DMS53 (cell line): ENCODE measurements around the gene PDHX.
A peak's percentile ranks its signal among the peaks of the same experiment; 100 is the strongest.
"Not testable (repeated sequence)": the region's sequence is repeated elsewhere in the genome, so short reads cannot be mapped to it uniquely, and the experiment has no call there.

Source experiments
- DNase-seq: peaks from one replicate; lab custom pipeline; 2025; lab: John Stamatoyannopoulos, UW

The PDHX gene

DNA sequence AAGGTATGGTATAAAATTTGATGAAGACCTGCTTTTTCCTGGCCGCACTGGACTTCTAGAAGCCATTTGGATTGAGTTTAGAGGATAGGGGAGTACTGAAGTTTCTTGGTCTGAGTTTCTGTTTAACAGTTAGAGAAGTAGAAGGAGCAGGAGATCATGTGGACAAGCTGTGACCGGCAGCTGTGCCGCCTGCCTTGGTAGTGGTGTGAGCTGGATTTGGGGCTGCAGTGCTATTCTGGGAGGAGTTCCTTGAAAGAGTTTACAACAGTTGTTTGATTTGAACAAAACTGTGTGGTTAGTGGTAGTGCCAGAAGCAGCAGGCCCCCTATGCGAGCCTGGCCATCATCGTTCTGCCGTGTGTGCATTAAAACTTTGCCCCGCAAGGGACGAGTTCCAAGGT is 105.2 kb downstream of the PDHX start:
- DNase-seq = no peak

DNA sequence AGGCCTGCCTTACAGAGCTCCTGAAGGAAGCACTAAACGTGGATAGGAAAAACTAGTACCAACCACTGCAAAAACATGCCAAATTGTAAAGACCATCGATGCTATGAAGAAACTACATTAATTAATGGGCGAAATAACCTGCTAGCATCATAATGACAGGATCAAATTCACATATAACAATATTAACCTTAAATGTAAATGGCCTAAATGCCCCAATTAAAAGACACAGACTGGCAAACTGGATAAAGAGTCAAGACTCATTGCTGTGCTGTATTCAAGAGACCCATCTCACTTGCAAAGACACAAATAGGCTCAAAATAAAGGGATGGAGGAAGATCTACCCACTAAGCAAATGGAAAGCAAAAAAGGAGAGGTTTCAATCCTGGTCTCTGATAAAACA is 107.5 kb downstream of the PDHX start:
- not testable (repeated sequence) for DNase-seq

DNA sequence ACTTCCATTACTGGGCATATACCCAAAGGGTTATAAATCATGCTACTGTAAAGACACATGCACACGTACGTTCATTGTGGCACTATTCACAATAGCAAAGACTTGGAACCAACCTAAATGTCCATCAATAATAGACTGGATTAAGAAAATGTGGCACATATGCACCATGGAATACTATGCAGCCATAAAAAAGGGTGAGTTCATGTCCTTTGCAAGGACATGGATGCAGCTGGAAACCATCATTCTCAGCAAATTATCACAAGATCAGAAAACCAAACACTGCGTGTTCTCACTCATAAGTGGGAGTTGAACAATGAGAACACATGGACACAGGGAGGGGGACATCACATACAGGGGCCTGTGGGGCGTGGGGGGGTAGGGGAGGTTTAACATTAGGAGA is 111.6 kb downstream of the PDHX start:
- DNase-seq = not testable (repeated sequence)

DNA sequence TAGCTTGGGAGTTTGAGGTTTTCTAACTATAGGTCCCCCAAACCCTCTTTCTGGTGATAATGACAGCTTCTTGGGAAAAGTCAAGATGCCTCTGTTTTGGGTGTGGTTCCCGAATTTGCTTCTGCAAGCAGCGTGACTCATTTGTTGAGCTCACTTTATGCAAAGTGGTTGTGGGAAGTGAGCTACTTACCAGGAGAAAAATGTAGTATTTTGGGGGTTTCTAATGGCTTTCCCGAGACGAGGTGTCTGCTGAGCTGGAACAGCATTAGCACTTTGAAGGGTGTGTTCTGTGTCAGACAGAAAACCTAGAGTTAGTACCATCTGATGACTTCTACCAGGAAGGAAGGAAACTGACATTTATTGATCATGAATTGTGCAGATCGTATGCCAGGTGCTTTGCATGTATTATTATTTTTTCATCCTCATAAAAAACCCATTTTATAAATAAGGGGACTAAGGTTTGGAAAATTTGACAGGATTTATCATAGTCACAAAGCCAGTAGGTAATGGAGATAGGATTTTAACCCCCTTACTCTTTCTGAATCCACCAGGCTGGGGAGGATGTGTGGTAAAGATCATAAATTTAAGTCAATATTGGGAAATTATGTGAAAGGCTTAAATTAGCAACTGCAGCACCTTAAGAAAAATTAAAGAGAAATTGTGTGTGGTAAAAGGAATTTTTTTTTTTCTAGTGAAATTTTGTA is 113.7 kb downstream of the PDHX start:
- DNase-seq = no peak

DNA sequence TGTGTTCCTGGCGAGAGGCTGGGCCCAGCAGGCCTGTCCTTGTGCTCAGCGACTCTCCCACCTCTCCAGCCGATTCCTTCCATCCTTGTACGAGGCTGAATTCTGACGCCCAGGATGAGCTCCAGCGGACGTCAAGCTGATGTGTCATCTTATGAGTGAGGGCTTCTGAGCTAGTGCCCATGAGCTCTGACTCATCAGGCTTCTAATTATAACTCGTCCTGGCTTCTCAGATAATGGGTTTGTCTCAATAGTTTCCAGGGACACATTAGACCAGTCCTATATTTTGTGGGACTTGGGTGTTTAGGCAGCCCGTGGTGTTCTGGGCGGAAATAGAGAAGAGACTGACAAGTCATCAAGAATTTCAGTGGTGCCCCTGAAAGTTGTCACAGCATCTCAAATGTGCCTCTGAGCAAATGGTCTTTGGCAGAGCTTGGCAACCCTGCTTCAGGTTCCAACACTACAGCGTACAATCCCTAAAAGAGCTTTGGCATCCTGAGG is 114.3 kb downstream of the PDHX start:
- DNase-seq = peak; percentile 87

DNA sequence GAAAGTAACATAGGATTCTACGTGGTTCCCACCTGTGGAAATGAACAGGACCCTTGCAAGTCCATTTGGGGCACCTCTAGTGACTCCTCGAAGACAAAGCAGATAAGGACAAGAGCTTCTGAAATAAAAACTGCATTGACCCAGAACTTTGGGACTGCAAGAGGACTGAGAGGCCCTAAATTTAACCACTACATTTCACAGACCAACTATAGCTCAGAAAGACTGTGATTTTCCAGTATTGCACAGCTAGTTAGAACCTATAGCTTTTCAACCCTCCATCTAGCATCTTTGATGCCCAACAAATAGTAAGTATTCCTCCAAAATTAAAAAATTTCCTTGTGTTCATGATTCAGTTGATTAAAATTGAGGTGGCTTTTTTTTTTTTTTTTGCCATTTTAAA is 114.9 kb downstream of the PDHX start:
- no peak for DNase-seq

DNA sequence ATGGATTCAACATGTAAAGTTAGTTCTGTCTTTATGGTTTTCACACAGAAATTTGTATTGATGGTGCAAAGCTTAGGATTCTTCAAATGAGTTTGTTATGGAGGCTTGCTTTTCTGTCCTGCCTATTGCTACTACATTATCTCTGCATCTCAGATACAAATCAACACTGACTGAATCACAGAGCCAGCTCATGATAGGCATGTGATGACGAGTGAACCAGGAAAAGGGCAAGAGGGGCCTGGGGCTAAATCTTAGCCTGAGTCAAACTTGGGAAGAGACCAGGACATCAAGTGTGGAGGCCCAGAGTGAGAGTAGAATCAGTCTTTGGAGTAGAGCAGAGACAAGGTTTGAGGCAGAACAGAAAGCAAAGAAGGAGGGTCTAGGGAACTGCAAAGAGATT is 115.4 kb downstream of the PDHX start:
- DNase-seq = no peak

DNA sequence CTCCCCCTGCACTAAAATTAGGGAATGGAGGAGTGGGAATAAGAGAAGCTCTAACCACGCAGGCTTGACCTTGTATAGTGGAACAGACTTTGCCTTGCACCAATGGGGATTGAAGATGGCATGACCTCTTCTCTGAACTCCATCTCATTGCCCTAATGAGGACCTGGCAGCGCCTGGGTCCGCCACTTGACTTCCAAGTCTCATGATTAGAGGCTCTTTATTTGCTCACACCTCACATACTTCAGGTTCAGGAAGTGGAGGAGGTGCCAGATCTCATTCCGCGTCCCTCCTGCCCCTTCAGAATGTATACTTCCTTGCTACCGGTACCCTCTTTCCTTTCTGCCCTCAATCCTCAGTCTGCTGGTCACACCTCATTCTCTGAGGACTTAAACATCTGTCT is 116.6 kb downstream of the PDHX start:
- peak; percentile 38 for DNase-seq

DNA sequence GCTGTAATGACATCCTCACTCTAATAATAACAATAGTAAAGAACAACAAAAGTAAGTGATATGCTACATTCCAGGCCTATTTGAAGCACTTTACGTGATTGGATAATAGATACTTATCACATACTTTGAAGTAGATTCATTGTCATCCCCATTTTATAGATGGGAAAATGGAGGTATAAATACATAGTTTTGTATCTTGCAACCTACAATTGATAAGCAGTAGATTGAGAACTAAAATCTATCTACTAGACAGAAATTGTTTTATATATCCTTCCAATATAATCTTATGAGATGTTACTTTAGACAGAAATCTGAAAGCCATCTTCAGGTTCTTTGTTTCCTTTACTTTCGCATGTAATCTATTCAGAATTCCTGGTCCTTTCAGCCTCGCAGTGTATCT is 118.0 kb downstream of the PDHX start:
- DNase-seq = no peak

DNA sequence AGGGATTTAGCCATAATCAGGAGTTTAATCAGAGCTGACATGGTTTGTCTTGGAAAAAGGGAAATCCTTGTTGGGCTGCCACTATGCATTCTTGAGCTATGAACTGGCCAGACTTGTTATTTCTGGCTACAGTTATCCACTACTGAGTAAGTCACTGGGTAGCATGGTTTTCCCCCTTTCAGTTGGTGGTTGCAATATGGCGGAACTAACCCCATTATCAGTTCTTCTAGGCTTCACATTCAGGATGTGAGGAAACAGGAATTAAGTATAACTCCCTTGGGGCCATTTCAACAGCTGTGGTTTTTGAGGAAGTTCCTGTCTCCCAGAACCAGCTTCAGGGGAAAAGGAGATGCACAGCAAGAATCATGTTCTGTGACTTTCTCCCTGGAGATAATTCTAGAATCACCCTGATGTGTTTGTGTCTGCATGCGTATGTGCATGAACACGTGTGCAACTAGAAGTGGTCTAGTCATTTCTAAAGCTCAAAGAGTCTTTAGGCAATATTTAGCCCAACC is 119.5 kb downstream of the PDHX start:
- no peak for DNase-seq

DNA sequence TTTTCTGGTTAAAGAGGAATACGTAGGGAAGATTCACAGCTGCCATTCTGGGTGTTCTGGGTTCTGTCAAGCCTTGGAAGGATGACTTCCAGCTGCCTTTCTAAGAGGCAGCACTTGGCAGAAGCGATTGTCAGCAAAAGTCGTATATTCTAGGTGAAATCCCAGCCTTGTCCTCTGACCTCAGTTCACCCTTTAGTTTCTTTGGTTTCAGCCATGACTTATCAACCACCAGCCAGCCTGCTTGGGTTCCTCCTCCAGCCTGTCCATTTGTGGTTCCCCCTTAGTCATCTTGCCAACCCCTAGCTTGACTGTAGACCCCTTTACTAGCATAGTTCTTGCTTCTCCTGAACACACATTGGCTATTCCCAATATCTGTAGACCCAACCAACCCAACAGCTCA is 120.2 kb downstream of the PDHX start:
- DNase-seq = no peak

DNA sequence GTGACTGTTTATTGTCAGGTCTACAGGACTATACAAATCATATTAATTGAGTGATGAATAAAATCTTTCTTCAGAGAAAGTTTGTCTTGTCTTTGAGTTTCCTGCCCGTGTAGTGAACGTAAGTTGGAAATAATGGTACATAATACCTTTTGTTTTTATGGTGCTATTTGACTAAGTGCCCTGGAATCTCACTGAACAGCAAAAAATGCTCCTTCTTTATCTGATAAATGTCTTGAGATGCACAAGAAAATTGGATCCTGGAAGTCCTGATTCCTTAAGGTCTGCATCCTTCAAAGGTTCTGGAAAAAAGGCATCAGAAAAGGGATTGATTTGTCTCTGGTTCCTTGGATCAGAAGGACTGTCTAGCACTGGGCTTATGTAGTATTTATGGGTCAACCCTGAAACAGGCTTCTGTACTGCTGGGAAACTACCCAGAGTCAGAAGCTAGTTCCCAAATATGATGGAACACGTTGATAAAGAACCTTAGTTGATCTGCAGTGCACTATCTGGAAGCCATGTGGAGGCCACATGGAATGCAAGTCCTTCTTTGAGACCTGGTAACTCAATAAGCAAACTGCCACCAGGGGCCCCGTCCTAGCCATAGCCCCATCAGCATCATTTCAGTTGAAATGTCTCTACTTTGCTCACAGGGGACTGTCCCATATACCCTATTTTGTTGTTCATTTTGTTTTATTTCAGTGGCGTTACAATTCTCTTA is 122.0 kb downstream of the PDHX start:
- DNase-seq = no peak

DNA sequence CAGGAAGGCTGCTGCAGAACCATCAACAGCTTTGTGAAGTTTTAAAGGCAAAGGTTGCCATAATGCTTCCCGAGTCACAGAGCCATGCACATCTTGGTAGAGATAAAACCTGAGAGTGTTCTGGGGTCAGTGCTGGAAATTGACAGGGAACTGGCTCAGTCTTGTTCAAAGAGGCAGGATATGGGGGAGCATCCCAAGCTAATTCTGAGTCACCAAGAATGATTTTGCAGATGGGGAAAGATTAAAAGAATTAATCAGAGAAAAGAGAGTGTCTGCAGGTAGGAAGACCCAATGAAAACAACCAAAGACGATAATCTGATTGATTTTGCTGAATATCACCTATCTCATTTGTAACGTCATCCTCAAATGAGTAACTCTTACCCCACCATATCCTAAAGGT is 122.7 kb downstream of the PDHX start:
- DNase-seq = no peak

DNA sequence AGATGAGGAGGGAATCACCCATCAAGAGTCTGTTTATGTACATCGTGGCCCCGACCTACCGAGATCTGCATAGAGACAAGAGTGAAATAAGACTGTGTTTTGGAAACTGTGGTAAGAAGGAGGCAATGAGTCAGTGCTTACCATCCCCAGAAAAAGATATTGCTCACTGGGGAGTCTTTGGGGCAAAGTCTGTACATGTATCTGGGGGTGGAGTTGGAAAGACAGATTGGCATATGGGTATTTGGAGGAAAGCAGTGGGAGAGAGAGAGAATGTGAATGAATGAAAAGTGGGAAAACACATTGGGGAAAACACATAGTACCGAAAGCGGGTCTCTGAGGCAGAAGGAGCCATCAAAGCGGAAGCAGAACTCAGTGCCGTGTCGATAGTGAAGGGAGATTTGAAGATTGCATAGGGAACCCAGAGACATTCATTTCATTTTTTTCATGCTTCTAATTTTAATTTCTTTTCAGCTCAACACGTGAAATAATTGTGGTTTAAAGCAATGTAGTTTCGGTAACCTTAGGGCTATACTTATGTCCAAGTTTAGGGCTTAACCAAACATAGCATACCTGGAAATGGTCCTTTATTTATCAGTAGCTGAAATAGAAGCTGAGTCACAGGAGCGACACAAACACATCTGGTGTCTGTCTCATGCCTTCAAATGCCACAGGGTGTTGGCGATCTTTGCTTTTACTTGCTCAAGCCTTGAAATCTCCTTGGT is 124.0 kb downstream of the PDHX start:
- no peak for DNase-seq

DNA sequence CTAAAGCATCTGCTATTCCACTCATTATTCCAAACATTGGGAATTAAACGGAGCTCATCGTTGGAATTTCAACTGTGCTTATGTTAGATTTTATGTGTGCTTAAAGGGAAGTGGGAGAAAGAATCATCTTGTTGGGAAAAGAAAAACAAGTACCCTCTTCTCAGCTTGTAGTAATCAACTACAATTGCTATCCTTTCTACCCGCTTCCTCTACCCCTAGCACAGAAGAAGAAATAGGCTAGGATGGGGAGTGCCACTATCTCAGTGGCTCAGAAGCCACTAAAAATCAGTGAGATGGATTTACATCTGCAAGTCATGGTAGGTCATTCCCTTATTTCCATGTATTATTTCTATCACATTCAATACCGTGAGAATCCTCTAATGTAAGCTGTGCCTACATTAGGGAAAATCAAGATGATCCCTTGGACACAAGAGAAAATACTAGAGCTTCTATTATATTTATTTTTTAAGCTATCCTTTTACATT is 124.7 kb downstream of the PDHX start:
- no peak for DNase-seq

DNA sequence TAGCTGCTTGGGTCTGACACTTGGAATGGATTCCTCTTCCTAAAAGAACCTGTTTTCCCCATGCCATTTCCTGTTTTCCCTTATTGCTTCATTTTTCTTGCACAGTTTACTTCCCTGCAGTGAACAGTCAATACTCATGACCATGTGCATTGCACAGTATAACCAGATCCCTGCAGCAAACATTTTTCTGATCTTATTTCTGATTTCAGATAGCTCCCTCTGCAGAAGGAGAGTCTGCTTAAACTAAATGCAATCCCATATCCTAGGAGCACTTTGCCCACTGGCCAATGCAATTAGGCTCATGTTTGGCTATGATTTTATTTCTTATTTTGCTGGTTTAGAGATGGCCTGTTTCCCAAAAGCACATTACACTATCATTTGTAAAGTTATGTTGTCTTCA is 125.8 kb downstream of the PDHX start:
- no peak for DNase-seq

DNA sequence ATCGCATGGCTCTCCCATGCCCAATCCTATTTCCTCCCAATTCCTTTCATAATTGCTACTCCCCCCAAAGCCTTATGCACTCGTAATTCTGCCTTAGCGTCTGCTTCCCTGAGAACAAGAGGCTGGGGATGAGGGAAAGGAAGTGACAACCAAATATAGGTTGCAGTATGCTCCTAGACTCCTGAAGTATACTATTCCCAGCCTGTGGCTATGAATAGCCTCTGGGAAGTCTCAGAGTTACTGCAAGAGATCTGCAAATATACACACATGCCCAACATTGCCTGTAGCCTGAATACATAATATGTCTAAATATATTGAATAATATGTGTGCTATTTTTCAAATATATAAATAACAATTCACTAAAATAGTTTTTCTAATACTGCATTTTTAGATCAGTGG is 126.5 kb downstream of the PDHX start:
- no peak for DNase-seq

DNA sequence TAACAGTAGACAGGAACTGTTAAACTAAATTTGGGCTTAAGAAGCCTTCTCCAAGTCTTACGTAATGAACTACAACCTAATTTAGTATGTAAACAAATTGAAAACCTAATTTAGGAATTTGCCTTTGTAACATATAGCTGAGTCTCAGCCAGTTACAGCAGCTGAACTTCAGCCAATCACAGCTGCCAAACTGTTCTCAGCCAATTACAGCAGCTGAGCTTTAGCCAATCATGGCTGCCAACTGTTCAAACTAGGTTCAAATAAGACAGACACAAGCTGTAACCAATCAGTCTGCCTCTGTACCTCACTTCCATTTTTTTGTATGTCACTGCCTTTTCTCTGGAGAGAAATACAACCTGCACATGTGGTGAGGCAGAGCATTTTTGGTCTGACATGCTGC is 127.5 kb downstream of the PDHX start:
- DNase-seq = peak; percentile 16

DNA sequence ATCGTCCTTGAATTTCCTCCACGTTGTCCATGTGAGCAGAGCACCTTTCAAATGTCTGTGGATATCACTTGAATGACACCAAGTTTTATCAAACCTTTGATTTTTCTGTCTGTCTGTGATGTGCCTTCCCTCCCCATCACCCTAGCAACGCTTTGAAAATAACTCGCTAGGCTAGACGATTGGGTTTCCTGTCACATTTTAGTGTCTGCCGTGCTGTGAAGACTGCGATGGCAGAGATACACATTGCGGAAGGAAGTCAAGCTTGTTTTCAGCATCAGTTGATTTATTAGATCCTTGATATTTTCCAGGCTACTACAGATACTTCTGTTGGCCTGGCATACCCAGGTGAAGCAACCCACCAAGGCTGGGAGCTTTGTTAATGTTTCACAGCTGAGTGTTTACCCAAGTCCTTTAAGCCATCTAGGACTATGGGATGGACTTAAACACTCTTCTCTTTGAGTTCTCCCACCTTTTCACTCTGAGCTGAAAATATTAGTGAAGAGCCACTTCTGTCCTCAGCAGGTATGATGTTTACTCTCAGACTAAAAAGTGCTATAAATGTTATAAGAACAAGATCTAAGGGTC is 128.9 kb downstream of the PDHX start:
- peak; percentile 95 for DNase-seq
